SK-N-SH (cell line): Measurements from ENCODE around the gene FMN2.

Experiments
- EP300 ChIP-seq, 2 experiments: IDR thresholded peaks; 2 replicates each; pipeline versions ENCODE4 v1.4.0 to v1.6.1; 2012; ENCODE audit warnings: borderline replicate concordance in 1 of 2, low read depth in 1 of 2, low read length in 1 of 2
- EZH2phosphoT487 ChIP-seq: fragments of 200-600 bp; sonication (generic); IDR thresholded peaks from 2 replicates; pipeline ENCODE4 v1.6.1; 2017; ENCODE audit warnings: low read depth, mixed run types, mild to moderate bottlenecking, antibody characterized with exemption, moderate library complexity, borderline replicate concordance
- JUND ChIP-seq: IDR thresholded peaks from 2 replicates; pipeline ENCODE4 v1.4.0; 2012
- MAX ChIP-seq: IDR thresholded peaks from 2 replicates; pipeline ENCODE4 v1.4.0; 2012; ENCODE audit warnings: low read depth
- MXI1 ChIP-seq: IDR thresholded peaks from 2 replicates; pipeline ENCODE4 v1.6.1; 2012; ENCODE audit warnings: mild to moderate bottlenecking, low read depth, low read length, improper control_type of control experiment
- NFIC ChIP-seq: IDR thresholded peaks from 2 replicates; pipeline ENCODE4 v1.4.0; 2012; ENCODE audit warnings: borderline replicate concordance
- POLR2AphosphoS5 ChIP-seq: IDR thresholded peaks from 2 replicates; pipeline ENCODE4 v1.6.1; 2012; ENCODE audit warnings: low read depth, low read length
- RFX5 ChIP-seq: IDR thresholded peaks from 2 replicates; pipeline ENCODE4 v1.6.1; 2012; ENCODE audit warnings: mild to moderate bottlenecking, improper control_type of control experiment, low read length
- SIN3A ChIP-seq: IDR thresholded peaks from 2 replicates; pipeline ENCODE4 v1.6.1; 2012; ENCODE audit warnings: low read depth, mild to moderate bottlenecking, low read length, moderate library complexity, borderline replicate concordance
- TCF12 ChIP-seq: IDR thresholded peaks from 2 replicates; pipeline ENCODE4 v1.4.0; 2012
- USF2 ChIP-seq: fragments of 150-350 bp; IDR thresholded peaks from 2 replicates; pipeline ENCODE4 v1.6.1; 2017; ENCODE audit warnings: antibody characterized with exemption, low read length, low read depth, borderline replicate concordance
- TF ChIP-seq, protein P1 (sequence below): IDR thresholded peaks from 2 replicates; pipeline ENCODE4 v1.6.1; 2012; ENCODE audit warnings: mild to moderate bottlenecking, low read depth, low read length, moderate library complexity
- TF ChIP-seq, protein P2 (sequence below): fragments of 200-600 bp; sonication (generic); IDR thresholded peaks from 2 replicates; pipeline ENCODE4 v1.6.1; 2017; ENCODE audit warnings: antibody characterized with exemption, mild to moderate bottlenecking, moderate library complexity
- TF ChIP-seq, protein P3 (sequence below): fragments of 150-350 bp; IDR thresholded peaks from 2 replicates; pipeline ENCODE4 v1.6.1; 2016; ENCODE audit warnings: mild to moderate bottlenecking, low read depth, low read length

DNA sequence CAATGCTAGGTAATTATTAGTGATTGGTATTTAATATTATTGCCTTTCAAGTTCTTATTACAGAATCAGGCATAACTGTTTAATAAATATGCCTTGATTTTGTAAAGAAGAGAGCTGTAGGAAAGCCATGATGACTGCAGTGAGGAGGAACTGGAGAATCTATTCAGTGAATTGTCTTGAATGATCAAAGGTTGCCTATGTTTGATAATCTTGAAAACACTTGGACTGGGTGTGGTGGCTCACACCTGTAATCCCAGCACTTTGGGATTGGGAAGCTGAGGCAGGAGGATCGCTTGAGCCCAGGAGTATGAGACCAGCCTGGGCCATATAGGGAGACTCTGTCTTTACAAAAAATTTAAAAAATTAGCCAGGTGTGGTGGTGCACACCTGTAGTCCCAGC, 42.4 kb downstream of the FMN2 start:
- TF ChIP-seq, protein P1, sequence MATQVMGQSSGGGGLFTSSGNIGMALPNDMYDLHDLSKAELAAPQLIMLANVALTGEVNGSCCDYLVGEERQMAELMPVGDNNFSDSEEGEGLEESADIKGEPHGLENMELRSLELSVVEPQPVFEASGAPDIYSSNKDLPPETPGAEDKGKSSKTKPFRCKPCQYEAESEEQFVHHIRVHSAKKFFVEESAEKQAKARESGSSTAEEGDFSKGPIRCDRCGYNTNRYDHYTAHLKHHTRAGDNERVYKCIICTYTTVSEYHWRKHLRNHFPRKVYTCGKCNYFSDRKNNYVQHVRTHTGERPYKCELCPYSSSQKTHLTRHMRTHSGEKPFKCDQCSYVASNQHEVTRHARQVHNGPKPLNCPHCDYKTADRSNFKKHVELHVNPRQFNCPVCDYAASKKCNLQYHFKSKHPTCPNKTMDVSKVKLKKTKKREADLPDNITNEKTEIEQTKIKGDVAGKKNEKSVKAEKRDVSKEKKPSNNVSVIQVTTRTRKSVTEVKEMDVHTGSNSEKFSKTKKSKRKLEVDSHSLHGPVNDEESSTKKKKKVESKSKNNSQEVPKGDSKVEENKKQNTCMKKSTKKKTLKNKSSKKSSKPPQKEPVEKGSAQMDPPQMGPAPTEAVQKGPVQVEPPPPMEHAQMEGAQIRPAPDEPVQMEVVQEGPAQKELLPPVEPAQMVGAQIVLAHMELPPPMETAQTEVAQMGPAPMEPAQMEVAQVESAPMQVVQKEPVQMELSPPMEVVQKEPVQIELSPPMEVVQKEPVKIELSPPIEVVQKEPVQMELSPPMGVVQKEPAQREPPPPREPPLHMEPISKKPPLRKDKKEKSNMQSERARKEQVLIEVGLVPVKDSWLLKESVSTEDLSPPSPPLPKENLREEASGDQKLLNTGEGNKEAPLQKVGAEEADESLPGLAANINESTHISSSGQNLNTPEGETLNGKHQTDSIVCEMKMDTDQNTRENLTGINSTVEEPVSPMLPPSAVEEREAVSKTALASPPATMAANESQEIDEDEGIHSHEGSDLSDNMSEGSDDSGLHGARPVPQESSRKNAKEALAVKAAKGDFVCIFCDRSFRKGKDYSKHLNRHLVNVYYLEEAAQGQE = no peak
- TF ChIP-seq, protein P2, sequence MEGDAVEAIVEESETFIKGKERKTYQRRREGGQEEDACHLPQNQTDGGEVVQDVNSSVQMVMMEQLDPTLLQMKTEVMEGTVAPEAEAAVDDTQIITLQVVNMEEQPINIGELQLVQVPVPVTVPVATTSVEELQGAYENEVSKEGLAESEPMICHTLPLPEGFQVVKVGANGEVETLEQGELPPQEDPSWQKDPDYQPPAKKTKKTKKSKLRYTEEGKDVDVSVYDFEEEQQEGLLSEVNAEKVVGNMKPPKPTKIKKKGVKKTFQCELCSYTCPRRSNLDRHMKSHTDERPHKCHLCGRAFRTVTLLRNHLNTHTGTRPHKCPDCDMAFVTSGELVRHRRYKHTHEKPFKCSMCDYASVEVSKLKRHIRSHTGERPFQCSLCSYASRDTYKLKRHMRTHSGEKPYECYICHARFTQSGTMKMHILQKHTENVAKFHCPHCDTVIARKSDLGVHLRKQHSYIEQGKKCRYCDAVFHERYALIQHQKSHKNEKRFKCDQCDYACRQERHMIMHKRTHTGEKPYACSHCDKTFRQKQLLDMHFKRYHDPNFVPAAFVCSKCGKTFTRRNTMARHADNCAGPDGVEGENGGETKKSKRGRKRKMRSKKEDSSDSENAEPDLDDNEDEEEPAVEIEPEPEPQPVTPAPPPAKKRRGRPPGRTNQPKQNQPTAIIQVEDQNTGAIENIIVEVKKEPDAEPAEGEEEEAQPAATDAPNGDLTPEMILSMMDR = no peak
- TF ChIP-seq JUND (no peak), RFX5 (no peak), NFIC (no peak), TCF12 (no peak), POLR2AphosphoS5 (no peak), MAX (no peak), SIN3A (no peak), MXI1 (no peak), EZH2phosphoT487 (no peak), EP300 (IDR thresholded peaks at IDR 0.05; ENCODE audit: borderline replicate concordance in 1 of 2, low read depth in 1 of 2, low read length in 1 of 2) (no peak), USF2 (no peak)
- TF ChIP-seq, protein P3, sequence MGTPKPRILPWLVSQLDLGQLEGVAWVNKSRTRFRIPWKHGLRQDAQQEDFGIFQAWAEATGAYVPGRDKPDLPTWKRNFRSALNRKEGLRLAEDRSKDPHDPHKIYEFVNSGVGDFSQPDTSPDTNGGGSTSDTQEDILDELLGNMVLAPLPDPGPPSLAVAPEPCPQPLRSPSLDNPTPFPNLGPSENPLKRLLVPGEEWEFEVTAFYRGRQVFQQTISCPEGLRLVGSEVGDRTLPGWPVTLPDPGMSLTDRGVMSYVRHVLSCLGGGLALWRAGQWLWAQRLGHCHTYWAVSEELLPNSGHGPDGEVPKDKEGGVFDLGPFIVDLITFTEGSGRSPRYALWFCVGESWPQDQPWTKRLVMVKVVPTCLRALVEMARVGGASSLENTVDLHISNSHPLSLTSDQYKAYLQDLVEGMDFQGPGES = no peak
